Stimulated activated CD4-positive, alpha-beta T cell treated with anti-CD3 and anti-CD28 coated beads, Interleukin-15, amount 100 ng/mL, for 48 hours (primary cell): ENCODE results near the gene KRTAP5-7.
"Not testable (repeated sequence)": the region's sequence is repeated elsewhere in the genome, so short reads cannot be mapped to it uniquely, and the experiment has no call there.

ENCODE experiments used
- DNase-seq, 2 donors: peaks; one replicate each; pipeline ENCODE4 v3.0.0-alpha.2; 2020; ENCODE audit warnings: low read depth in 2 of 2

Gene KRTAP5-7

DNA sequence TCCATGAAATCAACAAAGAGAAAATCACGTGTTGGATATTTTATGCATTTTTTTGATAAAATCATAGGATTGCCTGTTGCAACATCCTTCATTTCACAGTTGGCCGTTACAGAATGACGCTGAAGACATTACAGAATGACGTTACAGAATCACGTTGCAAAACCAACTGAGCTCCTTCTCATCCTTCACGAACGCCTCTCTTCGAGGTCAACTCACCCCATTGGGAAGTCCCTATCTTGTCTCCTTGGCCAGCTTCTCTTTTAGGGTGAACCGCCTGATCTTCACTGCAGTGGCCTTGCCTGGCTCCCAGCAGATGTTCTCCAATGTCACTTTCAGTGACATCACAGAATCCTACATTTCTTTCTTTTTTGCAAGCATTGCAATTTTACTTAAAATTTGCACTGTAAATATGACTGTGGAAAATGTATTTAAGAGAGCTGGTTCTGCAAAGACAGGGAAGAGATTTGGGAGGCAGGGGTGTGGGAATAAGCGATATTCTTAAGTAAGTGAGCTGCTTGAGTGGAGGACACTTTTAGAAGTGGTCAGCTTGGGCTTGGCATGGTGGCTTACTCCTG is 5.1 kb downstream of the KRTAP5-7 start:
- DNase-seq, result no peak

DNA sequence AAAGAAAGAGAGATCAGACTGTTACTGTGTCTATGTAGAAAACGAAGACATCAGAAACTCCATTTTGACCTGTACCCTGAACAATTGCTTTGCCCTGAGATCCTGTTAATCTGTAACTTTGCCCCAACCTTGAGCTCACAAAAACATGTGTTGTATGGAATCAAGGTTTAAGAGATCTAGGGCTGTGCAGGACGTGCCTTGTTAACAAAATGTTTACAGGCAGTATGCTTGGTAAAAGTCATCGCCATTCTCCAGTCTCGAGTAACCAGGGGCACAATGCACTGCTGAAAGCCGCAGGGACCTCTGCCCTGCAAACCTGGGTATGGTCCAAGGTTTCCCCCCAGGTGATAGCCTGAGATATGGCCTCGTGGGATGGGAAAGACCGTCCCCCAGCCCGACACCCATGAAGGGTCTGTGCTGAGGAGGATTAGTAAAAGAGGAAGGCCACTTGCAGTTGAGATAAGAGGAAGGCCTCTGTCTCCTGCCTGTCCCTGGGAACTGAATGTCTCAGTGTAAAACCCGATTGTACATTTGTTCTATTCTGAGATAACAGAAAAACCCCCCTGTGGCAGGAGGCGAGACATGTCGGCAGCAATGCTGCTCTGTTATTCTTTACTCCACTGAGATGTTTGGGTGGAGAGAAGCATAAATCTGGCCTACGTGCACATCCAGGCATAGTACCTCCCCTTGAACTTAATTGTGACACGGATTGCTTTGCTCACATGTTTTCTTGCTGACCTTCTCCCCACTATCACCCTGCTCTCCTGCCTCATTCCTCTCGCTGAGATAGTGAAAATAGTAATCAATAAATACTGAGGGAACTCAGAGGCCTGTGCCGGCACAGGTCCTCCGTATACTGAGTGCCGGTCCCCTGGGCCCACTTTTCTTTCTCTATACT is 7.9 kb downstream of the KRTAP5-7 start:
- not testable (repeated sequence) for DNase-seq

DNA sequence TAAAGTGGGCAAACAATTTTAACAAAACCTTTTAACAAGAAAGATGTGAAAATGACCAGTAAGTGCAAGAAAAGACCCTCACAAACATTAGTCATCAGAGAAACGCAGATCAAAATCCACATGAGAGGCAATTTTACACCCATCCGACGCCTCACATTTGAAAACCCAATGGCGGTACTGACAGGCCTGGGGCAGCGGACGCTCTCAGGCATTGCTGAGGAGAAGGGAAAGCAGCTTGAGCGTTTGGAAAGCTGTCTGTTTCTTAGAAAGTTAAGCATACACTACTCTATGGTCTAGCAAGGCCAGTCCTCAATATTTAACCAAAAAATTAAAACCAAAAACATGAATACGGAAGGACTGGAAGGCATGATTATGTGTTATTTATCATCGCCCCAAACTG is 8.8 kb downstream of the KRTAP5-7 start:
- no peak for DNase-seq

DNA sequence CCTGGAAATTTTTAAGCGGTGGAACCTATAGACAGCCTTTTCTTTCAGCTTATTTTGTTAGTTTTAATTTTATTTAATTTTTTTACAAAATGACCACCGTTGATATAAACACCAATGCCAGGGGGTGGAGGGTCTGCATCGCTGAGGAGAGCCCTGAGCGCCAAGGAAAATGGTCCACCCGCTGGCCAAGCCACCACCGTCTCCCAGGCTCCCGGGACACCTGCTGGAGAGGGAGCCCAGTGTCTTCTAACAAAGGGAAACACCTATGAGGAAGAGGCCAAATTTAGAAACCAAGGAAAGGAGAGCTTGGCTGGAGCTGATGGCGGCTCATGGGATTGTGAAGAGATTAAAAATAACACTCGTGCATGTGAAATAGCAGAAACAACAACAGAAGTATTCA is 10.5 kb downstream of the KRTAP5-7 start:
- no peak for DNase-seq

DNA sequence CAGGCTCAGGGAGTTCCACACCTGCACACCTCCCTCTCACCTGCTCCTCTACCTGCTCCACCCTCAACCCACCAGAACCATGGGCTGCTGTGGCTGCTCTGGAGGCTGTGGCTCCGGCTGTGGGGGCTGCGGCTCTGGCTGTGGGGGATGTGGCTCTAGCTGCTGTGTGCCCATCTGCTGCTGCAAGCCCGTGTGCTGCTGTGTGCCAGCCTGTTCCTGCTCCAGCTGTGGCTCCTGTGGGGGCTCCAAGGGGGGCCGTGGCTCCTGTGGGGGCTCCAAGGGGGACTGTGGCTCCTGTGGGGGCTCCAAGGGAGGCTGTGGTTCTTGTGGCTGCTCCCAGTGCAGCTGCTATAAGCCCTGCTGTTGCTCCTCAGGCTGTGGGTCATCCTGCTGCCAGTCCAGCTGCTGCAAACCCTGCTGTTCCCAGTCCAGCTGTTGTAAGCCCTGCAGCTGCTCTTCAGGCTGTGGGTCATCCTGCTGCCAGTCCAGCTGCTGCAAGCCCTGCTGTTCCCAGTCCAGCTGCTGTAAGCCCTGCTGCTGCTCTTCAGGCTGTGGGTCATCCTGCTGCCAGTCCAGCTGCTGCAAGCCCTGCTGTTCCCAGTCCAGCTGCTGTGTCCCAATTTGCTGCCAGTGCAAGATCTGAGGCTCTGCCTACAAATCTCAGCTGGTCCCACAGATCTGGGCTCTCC is 11.1 kb downstream of the KRTAP5-7 start, which contains the start of gene KRTAP5-8:
Gene KRTAP5-8, plus strand, starts transcription at position 49 of the 689 bp plus-strand sequence. Its CDS starts 31 bp downstream, at position 80.
- not testable (repeated sequence) for DNase-seq

DNA sequence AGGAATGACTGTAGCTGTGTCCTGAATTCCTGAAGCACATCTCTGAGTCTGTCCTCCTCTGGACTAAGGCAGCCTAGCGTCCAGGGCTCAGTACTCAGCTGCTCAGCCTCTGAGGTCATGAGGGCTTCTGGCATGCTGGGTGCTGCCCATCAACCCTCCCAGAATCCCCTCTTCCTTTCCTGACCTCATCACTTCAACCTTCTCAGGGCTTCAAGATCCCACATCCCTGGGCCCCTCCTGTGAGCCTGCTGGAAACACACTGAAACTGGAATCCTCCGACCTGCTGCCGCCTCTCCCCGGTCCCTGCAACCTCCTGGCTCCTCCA is 11.6 kb downstream of the KRTAP5-7 start:
- DNase-seq, result no peak

DNA sequence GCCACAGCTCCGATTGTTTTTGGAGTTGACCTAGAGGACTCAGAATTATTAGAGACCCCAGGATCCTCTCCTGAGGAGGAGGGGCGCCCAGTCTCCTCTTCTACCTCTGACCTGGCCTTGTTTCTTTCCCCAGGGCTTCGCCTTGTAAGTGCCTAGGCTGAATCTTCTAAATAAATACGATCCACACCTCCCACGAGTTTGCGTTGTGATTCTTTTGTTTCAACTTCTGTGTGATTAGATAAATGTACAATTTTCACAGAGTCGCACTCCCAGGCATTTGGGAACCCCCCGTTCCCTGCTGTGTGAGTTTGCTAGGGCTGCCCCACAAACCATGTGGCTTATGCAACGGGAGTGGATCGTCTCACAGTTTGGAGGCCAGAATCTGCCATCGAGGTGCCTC is 11.9 kb downstream of the KRTAP5-7 start:
- no peak for DNase-seq

DNA sequence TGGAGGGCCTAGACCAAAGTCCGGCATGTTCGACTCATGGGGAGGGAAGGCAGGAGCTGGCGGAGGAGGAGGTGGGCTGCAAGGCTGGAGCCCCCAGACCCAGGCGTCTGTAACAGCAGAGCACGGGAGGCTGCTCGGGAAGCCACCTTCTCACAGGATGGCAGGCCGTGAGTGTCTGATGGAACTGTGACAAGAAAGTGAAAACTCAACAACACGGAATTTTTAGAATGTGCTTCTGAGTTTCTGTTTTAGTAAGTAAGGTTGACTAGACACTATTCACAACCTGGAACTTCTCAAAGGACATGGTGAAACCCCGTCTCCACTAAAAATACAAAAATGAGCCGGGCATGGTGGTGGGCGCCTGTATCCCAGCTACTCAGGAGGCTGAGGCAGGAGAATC is 12.9 kb downstream of the KRTAP5-7 start:
- not testable (repeated sequence) for DNase-seq

DNA sequence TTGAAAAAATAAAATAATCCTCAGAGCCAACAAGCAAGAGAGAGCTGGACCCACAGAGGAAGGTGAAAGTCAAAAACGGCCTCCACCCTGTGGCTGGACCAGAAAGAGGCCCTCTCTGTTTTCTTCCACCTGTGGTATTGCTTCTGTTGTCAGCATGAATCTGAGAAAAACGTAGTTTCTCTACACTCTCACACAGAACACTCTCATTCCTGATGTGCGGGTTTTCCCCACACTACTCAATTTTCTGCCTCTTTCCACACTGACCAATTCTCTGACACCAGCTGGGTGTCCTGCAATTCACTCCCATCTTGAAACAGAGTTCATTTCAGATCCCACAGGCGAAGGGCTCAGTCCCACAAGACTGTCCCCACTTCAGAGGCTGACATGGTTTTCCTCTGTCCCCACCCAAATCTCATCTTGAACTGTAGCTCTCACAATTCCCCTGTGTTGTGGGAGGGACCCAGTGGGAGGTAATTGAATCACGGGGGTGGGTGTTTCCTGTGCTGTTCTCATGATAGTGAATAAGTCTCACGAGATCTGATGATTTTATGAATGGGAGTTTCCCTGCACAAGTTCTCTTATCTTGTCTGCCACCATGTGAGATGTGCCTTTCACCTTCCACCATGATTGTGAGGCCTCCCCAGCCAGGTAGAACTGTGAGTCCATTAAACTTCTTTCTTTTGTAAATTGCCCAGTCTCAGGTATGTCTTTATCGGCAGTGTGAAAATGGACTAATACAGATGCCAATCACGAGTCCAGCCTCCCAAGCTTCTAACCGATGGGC is 13.6 kb downstream of the KRTAP5-7 start:
- DNase-seq, result not testable (repeated sequence)

DNA sequence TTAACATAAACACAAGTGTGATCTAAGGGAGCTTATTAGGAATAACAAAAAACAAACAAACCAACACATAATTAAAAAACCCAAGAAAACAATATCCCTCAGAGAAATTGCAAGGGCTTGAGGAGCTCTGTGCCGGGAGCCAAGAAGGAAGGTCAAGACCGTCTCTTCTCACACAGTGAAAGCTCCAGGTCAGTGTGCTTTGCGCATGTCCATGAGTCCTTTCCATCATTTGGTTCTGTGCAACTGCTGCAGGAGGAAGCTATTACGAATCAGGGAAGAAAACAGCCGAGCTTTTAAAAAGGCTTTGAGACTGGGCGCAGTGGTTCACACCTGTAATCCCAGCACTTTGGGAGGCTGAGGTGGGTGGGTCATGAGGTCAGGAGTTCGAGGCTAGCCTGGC is 15.3 kb downstream of the KRTAP5-7 start:
- DNase-seq, result no peak

DNA sequence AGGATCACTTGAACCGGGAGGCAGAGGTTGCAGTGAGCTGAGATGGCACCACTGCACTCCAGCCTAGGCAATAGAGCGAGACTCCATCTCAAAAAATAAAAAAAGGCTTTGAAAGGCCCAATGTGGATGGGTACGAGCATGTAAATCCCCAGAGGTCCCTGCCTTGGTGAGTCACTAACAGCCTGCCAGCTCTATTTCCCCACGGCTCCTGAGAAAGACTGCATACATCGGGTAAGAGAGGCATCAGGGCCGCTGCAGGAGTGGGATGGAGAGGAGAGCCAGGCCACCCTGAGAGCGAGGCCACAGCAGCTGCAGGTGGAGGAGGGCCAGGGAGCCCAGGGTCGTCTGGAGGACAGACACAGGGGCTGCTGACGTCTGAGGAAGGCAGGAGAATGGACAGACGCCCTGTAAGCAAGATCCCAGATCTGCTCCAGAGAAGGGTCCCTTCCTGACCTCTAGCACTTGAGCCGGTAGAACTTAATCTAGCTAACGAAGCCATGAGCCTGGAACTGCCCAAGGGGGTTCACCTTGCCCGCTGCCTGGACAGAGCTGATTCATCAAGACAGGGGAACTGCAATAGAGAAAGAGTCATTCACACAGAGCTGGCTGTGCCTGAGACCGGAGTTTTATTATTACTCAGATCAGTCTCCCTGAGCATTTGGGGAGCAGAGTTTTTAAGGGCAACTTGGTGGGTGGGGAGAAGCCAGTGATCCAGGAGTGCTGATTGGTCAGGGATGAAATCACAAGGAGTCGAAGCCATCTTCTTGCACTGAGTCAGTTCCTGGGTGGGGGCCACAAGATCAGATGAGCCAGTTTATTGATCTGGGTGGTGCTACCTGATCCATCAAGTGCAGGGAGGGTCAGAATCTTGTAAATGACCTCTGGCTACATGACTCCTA is 16.1 kb downstream of the KRTAP5-7 start:
- DNase-seq, result peak in 1 of 2 donors; percentile 10

DNA sequence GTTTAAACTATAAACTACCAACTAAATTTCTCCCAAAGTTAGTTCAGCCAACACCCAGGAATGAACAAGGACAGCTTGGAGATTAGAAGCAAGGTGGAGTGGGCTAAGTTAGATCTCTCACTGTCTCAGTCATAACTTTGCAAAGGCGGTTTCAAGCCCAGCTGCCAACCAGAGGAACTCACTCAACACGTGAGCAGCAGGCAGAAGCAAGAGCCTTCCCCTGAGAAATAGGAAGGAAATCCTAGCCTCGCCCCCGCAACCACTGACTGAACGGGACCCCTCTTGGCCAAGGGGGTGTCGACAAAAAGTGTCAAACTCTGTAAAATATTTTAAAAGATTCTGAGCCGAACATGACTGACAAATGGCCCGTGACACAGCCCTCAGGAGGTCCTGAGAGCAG is 16.8 kb downstream of the KRTAP5-7 start:
- no peak for DNase-seq

DNA sequence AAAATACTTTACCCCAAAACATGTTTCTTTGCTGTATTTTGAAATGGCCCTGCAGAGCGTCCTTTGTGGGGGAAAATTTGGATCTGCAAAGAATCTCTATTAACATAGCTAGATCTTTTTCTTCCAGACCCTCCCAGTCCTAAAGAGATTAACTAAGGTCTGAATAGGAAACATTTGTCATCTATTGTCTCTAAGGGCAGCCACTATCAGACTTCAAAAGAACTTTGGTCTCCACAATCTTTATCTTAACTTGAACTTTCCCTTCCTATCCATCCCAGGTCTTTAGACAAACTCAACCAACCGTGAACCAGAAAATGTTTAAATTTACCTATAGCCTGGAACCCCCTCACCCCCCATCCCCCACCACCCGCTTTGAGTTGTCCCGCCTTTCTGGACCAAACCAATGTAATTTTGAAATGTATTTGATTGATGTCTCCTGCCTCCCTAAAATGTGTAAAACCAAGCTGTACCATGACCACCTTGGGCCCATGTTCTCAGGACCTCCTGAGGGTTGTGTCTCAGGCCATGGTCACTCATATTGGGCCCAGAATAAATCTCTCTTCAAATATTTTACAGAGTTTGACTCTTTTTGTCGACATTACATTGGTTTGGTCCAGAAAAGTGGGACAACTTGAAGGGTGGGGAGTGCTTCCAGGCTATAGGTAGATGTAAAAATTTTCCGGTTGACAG is 17.6 kb downstream of the KRTAP5-7 start:
- DNase-seq, result no peak

DNA sequence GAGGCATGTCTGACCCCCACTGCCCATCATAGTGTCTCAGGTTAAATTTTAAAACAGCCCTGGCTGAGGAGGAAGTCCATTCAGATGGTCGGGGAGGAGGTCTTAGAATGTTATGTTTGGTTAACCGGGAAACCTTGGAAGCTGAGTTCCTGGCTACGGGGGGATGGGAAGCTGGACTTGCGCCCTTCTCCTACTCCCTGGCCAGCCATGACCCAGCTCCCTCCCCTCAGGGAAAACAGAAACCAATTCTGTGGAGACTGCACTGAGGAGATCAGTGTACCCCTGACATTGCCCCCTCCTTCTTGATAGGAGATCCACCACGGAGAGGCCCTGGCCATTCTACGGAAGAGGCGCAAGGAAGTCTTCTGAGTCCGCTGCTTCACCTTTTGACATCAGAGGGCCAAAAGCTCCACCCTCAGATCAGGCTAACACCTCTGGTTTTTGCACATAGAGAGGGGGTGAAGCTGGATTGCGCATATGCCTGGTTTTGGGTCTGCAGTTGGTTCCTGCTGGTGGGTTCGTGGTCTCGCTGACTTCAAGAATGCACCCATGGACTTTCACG is 18.4 kb downstream of the KRTAP5-7 start:
- DNase-seq, result no peak

DNA sequence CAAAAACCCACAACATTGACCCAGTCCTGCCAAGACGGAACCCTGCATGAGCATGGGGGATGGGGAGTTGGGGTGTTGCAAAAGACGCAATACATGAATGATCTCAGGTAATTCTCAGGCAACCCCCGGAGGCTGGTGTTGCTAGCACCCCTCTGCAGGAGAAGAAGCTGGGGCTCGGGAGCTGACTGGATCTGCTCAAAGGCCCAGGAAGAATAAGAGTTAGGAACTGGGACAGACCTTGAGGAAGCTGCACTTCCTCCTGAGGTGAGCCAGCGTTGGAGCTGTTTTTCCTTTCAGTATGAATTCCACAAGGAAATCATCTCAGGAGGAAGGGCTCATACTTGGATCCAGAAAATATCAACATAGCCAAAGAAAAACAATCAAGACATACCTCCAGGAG is 21.1 kb downstream of the KRTAP5-7 start, which contains the start of gene KRTAP5-9:
Gene KRTAP5-9, plus strand, starts transcription at position 301 of the 400 bp plus-strand sequence. CDS start 238 bp downstream, outside the sequence.
- no peak for DNase-seq

DNA sequence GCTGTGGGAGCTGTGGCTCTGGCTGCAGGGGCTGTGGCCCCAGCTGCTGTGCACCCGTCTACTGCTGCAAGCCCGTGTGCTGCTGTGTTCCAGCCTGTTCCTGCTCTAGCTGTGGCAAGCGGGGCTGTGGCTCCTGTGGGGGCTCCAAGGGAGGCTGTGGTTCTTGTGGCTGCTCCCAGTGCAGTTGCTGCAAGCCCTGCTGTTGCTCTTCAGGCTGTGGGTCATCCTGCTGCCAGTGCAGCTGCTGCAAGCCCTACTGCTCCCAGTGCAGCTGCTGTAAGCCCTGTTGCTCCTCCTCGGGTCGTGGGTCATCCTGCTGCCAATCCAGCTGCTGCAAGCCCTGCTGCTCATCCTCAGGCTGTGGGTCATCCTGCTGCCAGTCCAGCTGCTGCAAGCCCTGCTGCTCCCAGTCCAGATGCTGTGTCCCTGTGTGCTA is 21.7 kb downstream of the KRTAP5-7 start:
- DNase-seq, result no peak

DNA sequence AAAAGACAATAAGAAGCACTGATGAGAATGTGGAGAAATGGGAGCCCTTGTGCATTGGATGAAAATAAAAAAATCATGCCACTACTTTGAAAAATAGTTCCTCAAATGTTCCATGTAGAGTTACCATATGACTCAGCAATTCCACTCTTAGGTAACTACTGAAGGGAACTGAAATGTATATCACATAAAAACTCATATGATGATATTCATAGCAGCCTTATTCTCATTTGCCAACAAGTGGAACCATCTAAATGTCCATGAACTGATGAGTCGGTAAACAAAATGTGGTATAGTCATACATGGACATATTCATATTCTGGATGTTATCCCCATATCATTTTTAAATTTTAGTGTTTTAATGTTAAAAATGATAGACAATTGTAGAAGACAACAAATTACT is 24.6 kb downstream of the KRTAP5-7 start:
- no peak for DNase-seq

DNA sequence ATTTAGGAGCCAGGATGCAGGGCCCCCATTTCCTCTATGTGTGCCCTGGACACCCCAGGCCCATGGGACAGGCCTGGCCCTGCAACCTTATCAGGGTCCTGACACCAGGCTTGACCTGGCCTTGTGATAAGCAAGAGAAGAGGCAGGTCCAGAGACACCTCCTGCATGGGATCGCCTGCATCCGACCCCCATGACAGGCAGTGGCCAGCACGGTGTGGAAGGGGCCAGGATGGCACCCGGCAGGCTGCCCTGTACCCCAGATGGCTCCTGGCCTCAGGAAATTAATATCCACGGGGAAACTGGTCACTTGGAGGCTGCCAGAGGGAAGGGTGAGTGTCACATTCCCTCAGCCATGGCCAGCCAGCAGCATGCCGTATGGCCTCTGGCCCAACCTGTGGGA is 27.9 kb downstream of the KRTAP5-7 start:
- no peak for DNase-seq

DNA sequence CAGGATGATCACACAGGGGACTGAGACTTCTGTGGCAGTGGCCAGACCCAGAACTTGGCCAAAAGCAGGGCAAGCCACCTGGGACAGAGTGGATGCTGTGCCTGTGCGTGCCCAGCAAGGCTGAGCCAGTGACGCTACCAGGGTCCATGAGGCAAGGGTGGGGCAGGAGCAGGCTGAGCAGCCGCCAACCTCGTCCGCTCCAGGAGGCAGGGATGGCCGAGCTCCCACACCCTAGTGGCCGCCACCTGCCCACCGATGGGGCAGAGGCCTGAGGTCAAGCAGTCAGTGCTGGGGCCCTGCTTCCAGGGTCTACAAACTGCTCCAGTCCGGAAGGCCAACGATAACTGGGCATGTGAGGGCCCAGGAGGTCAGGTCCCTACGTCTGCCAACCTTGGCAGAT is 28.4 kb downstream of the KRTAP5-7 start:
- DNase-seq, result no peak

DNA sequence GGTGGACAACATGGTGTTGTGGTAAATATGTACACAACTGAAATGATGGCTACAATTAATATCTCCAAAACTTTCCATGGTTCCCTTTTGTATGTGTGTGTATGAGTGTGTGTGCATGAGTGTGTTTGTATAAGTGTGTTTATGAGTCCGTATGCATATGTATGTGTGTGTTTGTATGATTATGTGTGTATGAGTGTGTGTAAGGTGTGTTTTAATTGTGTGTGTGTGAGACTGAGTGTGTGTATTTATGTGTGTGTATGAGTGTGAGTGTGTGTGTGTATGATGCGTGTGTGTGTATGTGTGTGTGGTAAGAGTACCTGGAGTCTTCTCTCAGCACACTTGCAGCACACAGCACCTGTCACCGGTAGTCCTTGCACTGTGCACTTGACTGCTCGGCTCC is 29.0 kb downstream of the KRTAP5-7 start:
- DNase-seq, result no peak
